Measurements from ENCODE around the gene DTX2. TPM values are rescaled to one million over a fixed set of nuclear protein-coding genes. Genes with fewer than 3 reads are reported as not detected.
"Not testable (repeated sequence)": the region's sequence is repeated elsewhere in the genome, so short reads cannot be mapped to it uniquely, and the experiment has no call there.

Gene DTX2
- total RNA-seq, 1 experiment from 2014 or later: 27.0 TPM

- Histone ChIP-seq H3K79me2 (ENCODE audit: low read length) (no peaks in the 10 kb centered on the region), H2AFZ (ENCODE audit: low read length) (no peak overlapping the region), H3K9ac (ENCODE audit: low read length) (no peak overlapping the region), H3F3A (ENCODE audit: low read length, unreplicated experiment) (no peaks in the 10 kb centered on the region), H3K4me3 (ENCODE audit: low read length) (no peak overlapping the region), H3K4me2 (ENCODE audit: low read length) (no peak overlapping the region), H3K36me3 (ENCODE audit: low read depth, low read length) (no peaks in the 10 kb centered on the region), H3K27ac (ENCODE audit: low read length) (no peak overlapping the region), H3K27me3 (ENCODE audit: low read length) (no peaks in the 10 kb centered on the region), H4K20me1 (ENCODE audit: low read length) (no peaks in the 10 kb centered on the region), H3K4me1 (ENCODE audit: insufficient read depth, low read length) (peaks cover 11% of the 10 kb centered on the region), H3K9me2 (replicated peaks; ENCODE audit: low read length) (no peaks in the 10 kb centered on the region), H3K9me3 (ENCODE audit: low read length) (peaks cover 4% of the 10 kb centered on the region; the same call in 1 of the 2 replicates)
- ATAC-seq (no peak), DNase-seq (no peak)
- TF ChIP-seq EZH2phosphoT487 (IDR thresholded peaks at IDR 0.05; ENCODE audit: borderline replicate concordance, low read length): no peak
- TF ChIP-seq EZH2 (IDR thresholded peaks at IDR 0.05; ENCODE audit: low read length, unreplicated experiment): no peak
- TF ChIP-seq CTCF (conservative IDR thresholded peaks at IDR 0.05; ENCODE audit: low read depth, low read length): no peak
- BruUV-seq (replicated peaks): no TSS peak
- ChIA-PET CTCF (no interaction called here), POLR2A (ENCODE audit: unreplicated experiment) (no interaction called here)
- intact Hi-C loops (cut with micrococcal nuclease): no loop called here
These were observed 36.4 kb upstream of the DTX2 start for GRCh38 chr7:76425156-76425555.

- H3K9me2 ChIP-seq (replicated peaks; ENCODE audit: low read length); H3F3A ChIP-seq (ENCODE audit: low read length, unreplicated experiment); BruUV-seq (replicated peaks); H3K4me2 ChIP-seq (ENCODE audit: low read length); intact Hi-C loops (cut with micrococcal nuclease); H3K9ac ChIP-seq (ENCODE audit: low read length); H3K9me3 ChIP-seq (ENCODE audit: low read length); H3K79me2 ChIP-seq (ENCODE audit: low read length); DNase-seq; H3K4me3 ChIP-seq (ENCODE audit: low read length); H4K20me1 ChIP-seq (ENCODE audit: low read length); ATAC-seq; H2AFZ ChIP-seq (ENCODE audit: low read length); H3K27me3 ChIP-seq (ENCODE audit: low read length); H3K36me3 ChIP-seq (ENCODE audit: low read depth, low read length); POLR2A ChIA-PET (ENCODE audit: unreplicated experiment); H3K27ac ChIP-seq (ENCODE audit: low read length); CTCF ChIA-PET: not testable (repeated sequence)
- H3K4me1 ChIP-seq (ENCODE audit: insufficient read depth, low read length): peaks cover 11% of the 10 kb centered on the region
These were observed 36.0 kb upstream of the DTX2 start for GRCh38 chr7:76425558-76425957.

GRCh38 chr7:76426246-76426645, 35.3 kb upstream of the DTX2 start:
- Histone ChIP-seq H3K79me2 (ENCODE audit: low read length) (no peaks in the 10 kb centered on the region), H4K20me1 (ENCODE audit: low read length) (no peaks in the 10 kb centered on the region), H3K9me2 (replicated peaks; ENCODE audit: low read length) (no peaks in the 10 kb centered on the region), H3K9me3 (ENCODE audit: low read length) (no peaks in the 10 kb centered on the region), H3K4me2 (ENCODE audit: low read length) (no peak overlapping the region), H3K4me1 (ENCODE audit: insufficient read depth, low read length) (peaks cover 11% of the 10 kb centered on the region), H3F3A (ENCODE audit: low read length, unreplicated experiment) (no peaks in the 10 kb centered on the region), H3K4me3 (ENCODE audit: low read length) (no peak overlapping the region), H3K36me3 (ENCODE audit: low read depth, low read length) (no peaks in the 10 kb centered on the region), H3K27ac (ENCODE audit: low read length) (no peak overlapping the region), H2AFZ (ENCODE audit: low read length) (no peak overlapping the region), H3K9ac (ENCODE audit: low read length) (no peak overlapping the region), H3K27me3 (ENCODE audit: low read length) (no peaks in the 10 kb centered on the region)
- DNase-seq (no peak), ATAC-seq (no peak)
- TF ChIP-seq EZH2 (IDR thresholded peaks at IDR 0.05; ENCODE audit: low read length, unreplicated experiment) (no peak), CTCF (conservative IDR thresholded peaks at IDR 0.05; ENCODE audit: low read depth, low read length) (no peak), EZH2phosphoT487 (IDR thresholded peaks at IDR 0.05; ENCODE audit: borderline replicate concordance, low read length) (no peak)
- BruUV-seq (replicated peaks): no TSS peak
- ChIA-PET POLR2A (ENCODE audit: unreplicated experiment) (no interaction called here), CTCF (no interaction called here)
- intact Hi-C loops (cut with micrococcal nuclease): no loop called here
